HG02798 (cell line): ENCODE data around the gene CLEC2D.
A peak's percentile ranks its signal among the peaks of the same experiment; 100 is the strongest.
"Not testable (repeated sequence)": the region's sequence is repeated elsewhere in the genome, so short reads cannot be mapped to it uniquely, and the experiment has no call there.

Experiments used
- ATAC-seq: cut with Tn5 transposase; IDR thresholded peaks from one replicate; pipeline ENCODE4 v1.9.1; 2021; ENCODE audit warnings: mild to moderate bottlenecking; ENCODE audit not compliant: unreplicated experiment, poor library complexity

Gene CLEC2D

GRCh38 chr12:9721394-9722092, 52.0 kb downstream of the CLEC2D start:
- ATAC-seq, result peak; percentile 79

DNA sequence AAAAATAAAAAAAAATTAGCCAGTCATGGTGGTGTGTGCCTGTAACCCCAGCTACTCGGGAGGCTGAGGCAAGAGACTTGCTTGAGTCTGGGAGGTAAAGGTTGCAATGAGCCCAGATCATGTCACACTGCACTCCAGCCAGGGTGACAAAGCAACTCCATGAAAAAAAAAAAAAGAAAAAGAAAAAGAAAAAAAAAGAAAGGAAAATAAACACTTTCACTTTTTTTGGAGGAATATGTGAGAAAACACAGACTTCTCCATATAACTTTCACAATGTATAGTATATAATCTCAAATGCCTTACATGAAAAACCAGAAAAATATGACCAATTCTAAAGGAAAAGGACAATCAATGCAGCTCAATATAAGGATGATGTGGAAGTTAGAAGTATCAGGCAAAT, 54.5 kb downstream of the CLEC2D start:
- ATAC-seq, result no peak

GRCh38 chr12:9725213-9725870, 55.8 kb downstream of the CLEC2D start:
- ATAC-seq, result no peak

DNA sequence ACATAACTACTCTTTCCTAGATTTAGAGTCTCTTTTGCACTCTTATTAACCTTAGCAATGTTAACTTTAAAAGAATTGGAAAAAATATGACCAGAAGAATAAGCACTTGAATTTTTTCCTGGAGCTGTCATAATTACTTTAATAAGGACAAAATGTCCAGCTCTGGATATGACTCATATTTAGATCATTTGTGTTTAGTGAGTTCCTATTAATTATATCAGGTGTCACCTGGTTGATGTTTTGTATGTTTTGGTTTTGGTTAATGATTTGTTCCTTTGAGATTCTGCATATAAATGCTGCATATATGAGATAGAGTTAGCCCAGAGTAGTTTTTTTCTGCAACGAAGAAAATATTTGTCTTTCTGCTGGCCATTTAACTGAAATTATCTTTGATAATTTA, 58.3 kb downstream of the CLEC2D start:
- ATAC-seq, result no peak

DNA sequence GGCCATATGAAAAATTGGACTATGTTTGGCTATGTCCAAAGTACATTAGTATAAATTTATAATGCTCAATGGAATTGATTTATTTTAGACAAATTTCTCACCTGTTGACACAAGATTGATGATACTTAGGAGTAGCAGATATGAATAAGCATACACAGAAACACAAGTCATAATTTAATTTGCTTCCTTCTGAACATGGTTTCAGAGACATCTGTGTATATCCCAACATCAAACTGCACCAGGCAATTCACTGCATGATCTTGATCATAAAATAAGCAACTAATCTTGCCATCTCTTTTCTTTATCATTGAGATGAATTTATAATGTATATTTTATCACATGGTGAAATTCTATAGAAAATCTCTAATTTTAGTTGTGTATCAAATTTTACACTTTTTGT, 59.6 kb downstream of the CLEC2D start:
- no peak for ATAC-seq

GRCh38 chr12:9730011-9730410, 60.5 kb downstream of the CLEC2D start:
- ATAC-seq, result no peak

DNA sequence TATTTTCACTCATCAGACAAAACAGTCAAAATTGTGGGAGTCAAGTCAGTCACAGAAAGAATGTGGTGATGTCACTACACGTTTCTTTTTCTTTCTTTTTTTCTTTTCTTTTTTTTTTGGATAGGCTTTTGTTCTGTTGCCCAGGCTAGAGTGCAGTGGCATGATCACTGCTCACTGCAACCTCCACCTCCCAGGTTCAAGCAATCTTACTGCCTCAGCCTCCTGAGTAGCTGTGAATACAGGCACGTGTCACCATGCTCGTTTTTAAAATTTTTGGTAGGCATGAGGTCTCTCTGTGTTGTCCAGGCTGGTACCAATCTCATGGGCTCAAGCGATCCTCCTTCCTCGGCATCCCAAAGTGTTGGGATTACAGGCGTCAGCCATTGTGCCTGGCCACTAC, 61.1 kb downstream of the CLEC2D start:
- no peak for ATAC-seq

DNA sequence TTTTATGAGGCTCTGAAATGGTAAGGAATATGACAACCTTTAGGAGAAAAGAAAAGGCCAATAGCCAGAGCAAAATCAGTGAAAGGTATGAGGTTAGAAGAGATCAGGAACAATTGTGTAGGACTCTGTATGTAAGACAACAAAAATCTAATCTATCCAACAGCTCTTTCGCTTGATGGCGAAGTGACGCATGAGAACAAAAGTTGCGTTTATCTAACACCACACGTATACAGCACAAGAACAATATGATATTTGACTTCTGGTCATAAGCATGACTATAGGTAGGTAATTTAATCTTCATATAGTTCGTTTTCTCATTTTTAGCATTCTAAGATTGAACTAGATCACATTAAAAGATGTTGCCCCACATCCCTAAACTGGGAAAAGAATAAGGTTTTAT, 61.9 kb downstream of the CLEC2D start:
- ATAC-seq, result no peak

DNA sequence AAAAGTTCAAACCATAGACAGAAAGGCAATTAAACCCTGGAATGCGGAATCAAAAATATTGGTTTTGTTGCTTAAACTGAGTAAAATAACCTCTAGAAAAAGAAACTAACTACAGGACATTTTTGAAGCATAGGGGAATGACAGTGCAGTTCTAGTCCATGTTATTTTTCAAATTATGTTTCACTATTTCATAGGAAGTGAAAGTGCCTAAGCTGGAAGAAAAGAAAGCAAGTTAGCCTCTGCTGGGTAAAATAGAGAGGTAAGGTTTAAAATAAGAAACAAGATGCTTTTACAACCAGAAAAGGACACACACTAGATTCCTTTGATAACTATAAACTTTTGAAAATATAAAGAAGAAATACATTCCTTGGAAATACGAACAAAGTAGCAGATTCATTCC, 62.3 kb downstream of the CLEC2D start:
- ATAC-seq, result peak; percentile 44

GRCh38 chr12:9732921-9733461, 63.5 kb downstream of the CLEC2D start, which contains the start of gene CLECL1:
TSS of gene CLECL1 (minus strand) at chr12:9733097.
- ATAC-seq, result peak; percentile 25

- ATAC-seq, result no peak
These were observed 66.1 kb downstream of the CLEC2D start for GRCh38 chr12:9735601-9736000.

DNA sequence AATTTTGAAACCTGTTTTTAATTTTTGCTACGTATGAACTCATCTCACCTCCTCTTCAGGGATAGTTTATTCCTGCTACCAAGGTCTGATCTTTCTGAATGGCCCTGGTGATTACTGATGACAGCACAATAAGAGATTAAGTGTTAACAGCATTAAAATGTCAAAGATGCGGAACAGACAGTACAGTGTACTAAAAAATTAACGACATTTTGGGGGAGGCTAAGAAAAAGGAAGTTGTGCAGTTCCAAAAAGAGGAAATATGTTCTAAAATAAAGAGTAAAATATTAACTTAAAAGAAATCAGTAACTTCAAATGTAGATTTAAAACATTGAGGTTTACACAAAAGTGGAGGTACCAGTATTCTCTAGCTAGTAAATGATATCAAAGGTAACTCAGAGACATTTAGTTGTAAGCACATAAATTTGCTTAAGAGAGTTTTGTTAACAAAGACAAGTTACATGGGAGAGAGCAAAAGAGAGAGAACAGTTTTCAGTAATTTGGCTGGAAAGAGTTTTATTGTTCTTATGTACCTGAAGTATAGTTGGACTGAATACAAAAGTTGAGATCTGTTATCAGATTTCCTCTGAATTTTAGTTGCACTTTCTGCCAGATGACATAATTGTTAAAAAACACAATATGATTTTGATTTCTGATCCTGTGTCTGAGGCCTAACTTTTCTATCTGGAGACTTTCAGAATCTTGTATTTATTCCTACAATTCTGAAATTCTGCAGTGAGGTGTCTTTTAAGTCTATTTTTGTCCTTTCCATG, 67.6 kb downstream of the CLEC2D start:
- no peak for ATAC-seq

GRCh38 chr12:9738905-9739304, 69.4 kb downstream of the CLEC2D start:
- ATAC-seq, result not testable (repeated sequence)

- not testable (repeated sequence) for ATAC-seq
These were observed 70.0 kb downstream of the CLEC2D start for GRCh38 chr12:9739404-9740105.

- ATAC-seq, result no peak
These were observed 70.7 kb downstream of the CLEC2D start for GRCh38 chr12:9740106-9740750.

GRCh38 chr12:9741726-9742125, 72.2 kb downstream of the CLEC2D start:
- peak; percentile 83 for ATAC-seq

GRCh38 chr12:9742661-9743060, 73.1 kb downstream of the CLEC2D start:
- peak; percentile 54 for ATAC-seq

DNA sequence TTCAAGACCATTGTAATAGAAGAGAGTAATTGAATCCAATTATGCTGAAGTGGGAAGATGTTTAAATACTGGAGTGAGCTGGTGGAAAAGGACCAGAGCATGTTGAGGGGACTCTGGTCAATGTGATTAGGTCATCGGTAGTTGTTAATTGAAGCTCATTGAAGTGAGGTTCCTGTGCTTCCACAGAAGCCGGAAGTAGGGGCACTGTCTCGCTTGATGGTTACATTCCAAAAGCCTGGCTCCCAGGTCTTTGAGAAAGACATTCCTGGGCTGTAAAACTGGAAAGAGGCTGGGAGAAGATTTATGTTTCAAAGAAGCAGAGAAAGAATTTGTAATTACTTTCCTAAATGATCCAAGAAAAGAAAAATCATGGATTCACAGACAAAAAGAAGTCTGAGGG, 75.7 kb downstream of the CLEC2D start:
- no peak for ATAC-seq
